Mucosa of descending colon (tissue), 3 donors: ENCODE results near the gene CEBPZOS. TPM values are rescaled to one million over a fixed set of nuclear protein-coding genes. Genes with fewer than 3 reads are reported as not detected.

Experiments
- ATAC-seq: fragments of 200-7000 bp; cut with Tn5 transposase; one replicate; pipeline ENCODE4 v1.9.1; 2020; ENCODE audit warnings: mild to moderate bottlenecking, moderate library complexity
- DNase-seq, 3 donors: peaks; one replicate each; pipeline ENCODE4 v3.0.0-alpha.2; 2020
- H3K36me3 ChIP-seq: fragments of 200-600 bp; one replicate; pipeline ENCODE4 v1.8.0; 2021; ENCODE audit warnings: low read depth, mild to moderate bottlenecking
- H3K4me1 ChIP-seq: fragments of 200-600 bp; one replicate; pipeline ENCODE4 v1.8.0; 2021; ENCODE audit warnings: low read depth, mild to moderate bottlenecking
- H3K4me3 ChIP-seq: fragments of 200-600 bp; one replicate; pipeline ENCODE4 v1.8.0; 2021; ENCODE audit warnings: mild to moderate bottlenecking
- H3K9me3 ChIP-seq: fragments of 200-600 bp; one replicate; pipeline ENCODE4 v1.8.0; 2021; ENCODE audit warnings: mild to moderate bottlenecking
- CTCF ChIP-seq: fragments of 200-600 bp; IDR thresholded peaks from one replicate; pipeline ENCODE4 v1.8.0; 2022; ENCODE audit warnings: antibody characterized with exemption, mild to moderate bottlenecking
- intact Hi-C, 2 donors: fragments of 100-400 bp; cut with DNase I in 1 of 2; cut with micrococcal nuclease in 1 of 2; formaldehyde crosslinking; loops; one replicate each; pipeline versions ENCODE4 v1.11.0 to v1.11.1; 2022; cut with DNase I, micrococcal nuclease
- long read RNA-seq, 2 donors: library from polyadenylated mRNA; unstranded; transcript quantifications; one replicate each; pipeline ENCODE4 v2.0.0, GENCODE V29; 2019 to 2021
- total RNA-seq, 3 donors: library from RNA; stranded (reverse); fragmentation: NEBNext Ultra II Directional in 2 of 3; extraction: Animal tissue kit (Norgen Biotek cat#: 25700) in 2 of 3; gene quantifications; one replicate each; pipeline versions ENCODE4 v1.2.1 to v1.2.4, GENCODE V29; 2021 to 2023
- donor health status: DM: no; HTN: no; CAD: no; lungs with moderate emphysema.
- donor health status: DM: no; HTN: no; CAD: no.
- donor health status: DM: no; HTN: yes; CAD: no.

The CEBPZOS gene
- 10 to 100 TPM; 34.2 to 50.5 (median 37.8) TPM for total RNA-seq
- long read RNA-seq, donor 1, transcript CEBPZOS-204 (5 exons, 3,158 nt): major isoform, 6 of 16 reads
- long read RNA-seq, donor 1, partial matches to known transcripts: 4 of 16 reads
- long read RNA-seq, donor 1, other reads (novel, unspliced or antisense): 1 of 16 reads
- long read RNA-seq, donor 2, transcript CEBPZOS-201 (5 exons, 695 nt): minor isoform, 6 of 39 reads
- long read RNA-seq, donor 2, transcript CEBPZOS-204 (5 exons, 3,158 nt): major isoform, 14 of 39 reads
- long read RNA-seq, donor 2, partial matches to known transcripts: 7 of 39 reads
- long read RNA-seq, donor 2, other reads (novel, unspliced or antisense): 12 of 39 reads

- Histone ChIP-seq H3K9me3 (no peaks in the 10 kb centered on the region), H3K4me1 (peaks cover 9% of the 10 kb centered on the region), H3K36me3 (no peaks in the 10 kb centered on the region), H3K4me3 (peak within 1 kb of the TSS; percentile 62)
- no peak for TF ChIP-seq CTCF
- ATAC-seq (peak; percentile 96), DNase-seq (peak; percentile 89 to 93 (median 91))
- intact Hi-C loops: no loop called here
Observed at GRCh38 chr2:37196320-37197195, at the start of gene CEBPZOS. CEBPZOS (plus strand) TSS chr2:37196496; CDS start chr2:37199705, 3,209 bp downstream.

GRCh38 chr2:37148325-37148724 is 48.0 kb upstream of the CEBPZOS start:
- H3K9me3 ChIP-seq: no peaks in the 10 kb centered on the region
- no peak for TF ChIP-seq CTCF
- intact Hi-C loops: no loop called here
- no peaks in the 10 kb centered on the region for H3K36me3 ChIP-seq
- no peak for DNase-seq
- no peak overlapping the region for H3K4me3 ChIP-seq
- peaks cover 19% of the 10 kb centered on the region for H3K4me1 ChIP-seq
- peak; percentile 37 for ATAC-seq

- Histone ChIP-seq H3K4me3 (no peak overlapping the region), H3K4me1 (peaks cover 19% of the 10 kb centered on the region), H3K9me3 (no peaks in the 10 kb centered on the region), H3K36me3 (no peaks in the 10 kb centered on the region)
- intact Hi-C loops: no loop called here
- peak; percentile 79 for ATAC-seq
- no peak for TF ChIP-seq CTCF
- no peak for DNase-seq
Observed at GRCh38 chr2:37149626-37150322, 46.5 kb upstream of the CEBPZOS start.

GRCh38 chr2:37153224-37153623 is 43.1 kb upstream of the CEBPZOS start:
- TF ChIP-seq CTCF: no peak
- intact Hi-C loops: no loop called here
- Histone ChIP-seq H3K36me3 (no peaks in the 10 kb centered on the region), H3K4me3 (no peak overlapping the region), H3K9me3 (no peaks in the 10 kb centered on the region), H3K4me1 (peaks cover 21% of the 10 kb centered on the region)
- DNase-seq: no peak
- ATAC-seq: no peak

GRCh38 chr2:37154785-37155184 is 41.5 kb upstream of the CEBPZOS start:
- ATAC-seq: no peak
- Histone ChIP-seq H3K4me3 (no peak overlapping the region), H3K36me3 (no peaks in the 10 kb centered on the region), H3K4me1 (peaks cover 14% of the 10 kb centered on the region), H3K9me3 (no peaks in the 10 kb centered on the region)
- intact Hi-C loops: no loop called here
- DNase-seq: no peak
- no peak for TF ChIP-seq CTCF
